HG03196 (cell line): ENCODE measurements around the gene NWD2.

Experiments
- ATAC-seq: cut with Tn5 transposase; IDR thresholded peaks from one replicate; pipeline ENCODE4 v1.9.1; 2021; ENCODE audit not compliant: unreplicated experiment

NWD2 gene

DNA sequence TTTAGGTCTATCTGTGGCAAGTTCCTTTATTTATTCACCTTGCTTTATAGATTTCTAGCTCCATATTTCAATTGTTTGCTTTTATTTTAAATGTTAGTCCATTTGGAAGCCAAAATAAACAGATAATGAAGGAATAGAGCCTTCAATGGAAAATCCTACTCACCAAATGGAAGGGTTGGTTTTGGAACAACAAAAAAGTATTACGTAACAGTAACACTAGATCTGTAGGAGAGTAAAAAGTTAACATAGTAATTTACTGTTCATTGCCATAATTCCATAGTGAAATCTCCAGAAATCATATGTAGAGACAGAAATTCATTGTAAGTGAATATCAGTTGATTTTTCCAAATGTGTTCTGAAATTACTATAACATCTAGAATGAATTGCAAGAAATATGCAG is 34.6 kb downstream of the NWD2 start:
- ATAC-seq: no peak

DNA sequence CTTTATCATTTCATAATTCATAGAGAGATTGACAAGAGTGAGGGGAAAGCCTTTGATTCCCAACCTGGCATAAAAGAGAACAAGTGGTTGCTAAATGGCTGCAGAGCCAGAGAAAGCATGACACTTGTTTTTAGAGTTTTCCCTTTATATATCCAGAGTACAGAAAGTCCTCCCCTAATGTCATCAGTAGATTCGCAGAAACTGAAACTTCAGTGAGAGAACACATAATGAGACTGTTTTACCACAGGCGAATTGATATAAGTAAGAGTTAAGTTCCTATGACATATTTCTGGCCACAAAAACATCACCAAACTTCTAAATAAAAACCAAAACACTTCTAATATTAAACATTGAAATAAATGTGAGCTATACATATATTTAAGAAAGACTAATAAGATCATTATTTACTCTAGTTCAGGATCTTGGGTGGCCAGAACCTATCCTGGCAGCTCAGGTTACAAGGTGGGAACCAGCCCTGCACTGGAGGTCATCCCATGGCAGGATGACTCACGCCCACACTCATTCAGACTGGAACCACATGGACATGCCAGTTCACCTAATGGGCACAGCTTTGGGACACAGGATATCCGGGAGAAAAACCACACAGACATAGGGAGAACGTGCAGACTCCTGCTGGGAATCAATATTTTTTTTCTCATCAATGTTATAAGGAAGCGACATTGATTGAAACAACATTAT is 35.5 kb downstream of the NWD2 start:
- ATAC-seq: no peak

DNA sequence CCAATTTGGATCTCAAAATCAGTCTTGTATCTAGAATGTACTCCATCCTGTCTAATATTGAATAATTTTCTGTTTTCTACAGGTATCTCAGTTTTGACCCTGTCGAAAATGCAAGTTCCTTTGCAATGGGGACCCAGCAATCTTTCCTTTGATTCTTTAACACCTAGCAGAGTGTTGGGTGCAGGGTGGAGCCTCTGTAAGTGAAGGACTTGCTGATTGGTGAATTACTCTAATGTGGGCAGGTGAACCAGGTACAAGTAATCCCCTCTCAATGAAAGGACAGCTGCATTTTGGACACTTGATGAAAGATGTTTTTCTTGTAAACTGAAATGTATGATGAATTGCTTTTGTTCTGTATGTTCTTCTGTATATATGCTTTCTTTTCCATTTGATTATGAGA is 54.9 kb downstream of the NWD2 start:
- ATAC-seq: no peak

DNA sequence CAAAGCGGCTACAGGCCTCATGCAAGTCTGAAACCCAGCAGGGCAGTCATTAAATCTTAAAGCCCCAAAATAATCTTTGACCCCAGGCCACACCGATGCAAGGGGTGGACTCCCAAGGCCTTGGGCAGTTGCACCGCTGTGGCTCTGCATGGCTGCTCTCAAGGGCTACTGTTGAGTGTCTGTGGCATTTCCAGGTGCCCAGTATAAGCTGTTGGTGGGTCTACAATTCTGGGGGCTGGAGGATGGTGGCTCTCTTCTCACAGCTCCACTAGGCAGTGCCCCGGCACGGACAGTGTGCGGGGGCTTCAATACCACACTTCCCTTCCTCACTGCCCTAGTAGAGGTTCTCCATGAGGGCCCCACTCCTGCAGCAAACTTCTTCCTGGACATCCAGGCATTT is 60.1 kb downstream of the NWD2 start:
- ATAC-seq: no peak

DNA sequence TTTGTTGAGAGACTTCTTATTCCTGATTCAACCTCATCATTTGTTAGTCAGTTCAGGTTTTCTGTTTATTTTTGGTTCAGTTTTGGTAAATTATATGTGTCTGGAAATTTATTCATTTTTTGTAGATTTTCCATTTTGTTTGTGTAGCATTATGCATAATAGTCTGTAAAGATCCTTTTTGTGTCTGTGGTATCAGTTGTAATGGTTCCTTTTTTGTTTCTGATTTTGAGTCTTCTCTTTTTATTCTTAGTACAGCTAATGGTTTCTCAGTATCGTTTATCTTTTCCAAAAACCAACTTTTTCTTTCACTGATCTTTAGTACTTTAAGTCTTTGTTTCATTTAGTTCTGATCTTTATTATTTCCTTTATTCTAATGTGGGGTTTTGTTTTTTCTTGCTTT is 61.4 kb downstream of the NWD2 start:
- no peak for ATAC-seq

DNA sequence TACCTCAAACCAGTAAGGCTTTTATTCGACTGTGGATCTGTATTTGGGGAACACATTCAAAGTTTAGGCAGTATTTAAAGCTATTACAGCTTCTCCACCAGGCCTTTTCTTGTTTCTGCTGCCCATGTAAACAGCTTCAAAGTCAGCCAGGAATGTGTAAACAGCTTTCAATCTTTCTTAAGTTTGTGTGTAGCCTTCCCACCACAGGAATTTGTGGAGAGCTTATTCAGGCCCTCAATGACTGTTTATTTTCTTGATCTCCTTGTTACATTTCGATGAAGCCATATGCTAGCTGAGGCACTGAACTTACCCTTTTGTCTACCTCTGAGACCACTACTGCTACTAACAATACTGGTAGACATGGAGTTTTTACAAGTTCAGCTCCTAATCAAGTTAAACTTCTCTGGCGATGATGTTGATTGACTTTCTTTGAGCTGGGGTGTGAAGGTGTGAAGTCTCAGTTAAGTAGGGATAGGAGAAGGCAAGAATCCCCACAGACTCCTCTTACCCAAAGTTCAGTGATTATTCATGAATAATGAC is 72.6 kb downstream of the NWD2 start:
- no peak for ATAC-seq

DNA sequence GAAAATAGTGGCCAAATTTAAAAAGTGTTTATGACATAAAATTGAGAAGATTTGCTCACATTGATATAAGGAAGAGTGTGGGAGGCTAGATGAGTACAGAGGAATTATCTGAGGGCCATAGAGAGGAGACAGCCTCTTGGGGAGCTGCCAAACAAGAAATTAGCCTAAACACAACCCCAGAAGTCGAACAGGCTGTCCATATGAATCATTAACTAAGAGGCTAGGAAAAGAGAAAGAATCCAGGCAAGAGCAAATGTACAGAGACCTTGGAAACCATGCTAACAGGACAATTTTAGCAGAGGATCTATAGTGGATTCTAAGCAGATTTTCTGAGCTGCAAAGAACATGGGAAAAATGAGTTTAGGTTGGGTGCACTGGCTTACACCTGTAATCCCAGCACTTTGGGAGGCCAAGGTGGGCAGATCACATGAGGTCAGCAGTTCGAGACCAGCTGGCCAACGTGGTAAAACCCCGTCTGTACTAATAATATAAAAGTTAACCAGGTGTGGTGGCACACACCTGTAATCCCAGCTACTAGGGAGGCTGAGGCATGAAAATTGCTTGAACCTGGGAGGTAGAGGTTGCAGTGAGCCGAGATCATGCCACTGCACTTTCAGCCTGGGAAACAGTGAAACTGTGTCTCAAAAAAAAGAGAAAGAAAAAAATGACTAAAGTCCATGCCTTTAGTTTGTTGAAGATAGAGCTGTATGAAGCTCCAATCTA is 76.1 kb downstream of the NWD2 start:
- ATAC-seq: no peak

DNA sequence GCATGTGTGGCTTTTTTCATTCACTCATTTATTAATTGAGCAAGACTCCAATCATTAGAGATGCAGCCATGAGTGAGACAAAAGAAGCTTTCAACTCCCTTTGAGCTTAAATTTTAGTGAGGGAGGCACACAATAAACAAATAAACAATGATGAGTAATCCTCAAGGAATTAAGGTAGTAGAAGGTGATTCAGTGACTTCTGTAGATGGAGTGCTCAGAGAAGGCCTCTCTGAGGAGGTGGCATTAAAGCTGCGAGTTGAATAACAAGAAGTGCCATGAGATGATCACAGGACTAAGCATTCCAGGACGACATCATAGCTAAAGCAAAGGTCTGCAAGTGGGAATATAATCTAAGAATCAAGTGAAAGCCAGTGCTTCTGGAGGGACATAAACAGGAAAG is 77.6 kb downstream of the NWD2 start:
- no peak for ATAC-seq

DNA sequence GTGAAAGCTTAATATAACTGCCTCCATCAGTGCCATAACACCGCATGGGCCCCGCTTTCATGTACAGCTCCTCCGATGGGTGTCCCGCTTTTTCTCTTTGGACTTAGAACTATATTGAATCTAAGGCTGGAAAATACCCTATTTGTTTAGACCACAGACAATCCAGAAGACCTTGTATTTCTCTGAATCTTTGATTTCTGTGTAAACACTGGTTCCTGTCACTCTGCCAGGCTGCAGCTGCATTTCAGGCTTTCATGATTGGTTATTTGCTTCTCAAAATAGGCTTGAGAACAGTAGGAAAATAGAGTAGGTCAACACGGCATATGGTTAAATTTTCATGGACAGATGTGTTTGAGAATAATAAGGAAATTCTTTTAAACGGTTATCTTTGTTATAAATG is 80.0 kb downstream of the NWD2 start:
- no peak for ATAC-seq

DNA sequence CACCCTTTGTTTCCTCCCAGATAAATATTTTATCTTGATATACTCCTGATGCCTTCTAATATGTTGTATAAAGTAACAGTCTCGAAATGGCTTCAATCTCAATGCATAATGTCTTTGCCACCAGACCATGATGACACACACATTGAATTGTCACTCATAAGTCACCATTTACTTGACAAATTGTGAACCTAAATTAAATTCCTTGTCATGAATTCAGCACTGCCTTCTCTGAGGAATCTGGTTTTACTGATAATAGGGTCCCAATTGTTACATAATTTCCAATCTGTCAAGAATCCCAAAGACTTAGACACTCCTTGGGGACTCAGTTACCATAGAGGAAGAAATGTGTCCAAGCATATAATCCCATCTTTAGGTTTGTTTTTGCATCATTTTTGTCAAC is 82.3 kb downstream of the NWD2 start:
- ATAC-seq: no peak

DNA sequence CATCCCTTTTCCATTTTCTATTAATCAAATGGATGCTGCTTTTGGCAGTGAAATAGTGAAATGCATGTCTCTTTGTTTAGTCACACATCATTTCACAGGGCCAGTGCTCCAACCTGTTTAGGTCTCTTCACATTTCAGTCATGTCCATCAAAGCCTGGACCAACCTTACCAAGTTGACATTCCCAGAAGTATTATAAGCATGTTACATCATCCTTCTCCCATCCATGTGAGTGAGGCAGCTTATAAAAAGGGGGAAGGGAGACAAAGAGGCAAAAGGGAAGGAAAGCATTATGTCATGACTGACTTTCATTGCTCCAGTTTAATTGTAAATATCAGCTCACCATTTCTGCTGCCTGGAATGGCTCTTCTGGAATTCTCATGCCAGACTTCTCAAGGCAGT is 94.4 kb downstream of the NWD2 start:
- no peak for ATAC-seq

DNA sequence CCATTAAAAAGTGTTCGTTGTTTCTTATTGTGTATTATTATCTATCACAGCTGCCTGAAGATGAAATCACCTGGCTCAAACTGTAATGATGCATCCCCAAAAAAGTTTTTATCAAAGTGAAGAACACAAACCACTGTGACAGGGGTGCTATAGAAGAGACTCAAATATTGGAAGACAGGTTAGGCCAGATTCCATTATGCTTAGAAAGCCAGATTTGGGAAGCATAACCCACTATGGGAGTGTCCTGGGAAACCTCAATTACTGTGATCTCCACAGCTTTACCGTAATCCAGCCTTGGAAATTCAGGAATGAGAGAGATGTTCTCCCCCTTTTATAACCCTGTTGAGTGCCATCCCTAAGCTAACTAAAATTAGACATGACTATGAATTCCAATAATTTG is 114.2 kb downstream of the NWD2 start:
- ATAC-seq: no peak

DNA sequence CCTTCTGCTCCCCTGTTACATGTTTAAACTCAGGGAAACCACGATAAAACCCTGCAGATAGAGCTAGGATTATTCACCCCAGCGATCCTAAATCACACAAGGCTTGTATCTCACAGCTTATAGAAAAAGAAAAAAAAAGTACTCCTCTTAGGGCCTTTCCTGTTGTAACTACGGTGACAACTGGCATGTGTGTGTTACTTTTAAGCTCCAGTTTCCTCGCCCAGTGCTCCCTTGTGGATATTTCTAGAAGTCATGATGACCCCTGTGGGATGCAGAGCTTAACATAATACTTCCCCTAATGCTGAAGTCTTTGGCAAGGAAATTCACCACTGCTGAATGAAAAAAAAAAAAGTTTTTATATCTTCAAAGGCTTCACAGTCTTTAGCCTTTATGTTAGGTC is 114.7 kb downstream of the NWD2 start:
- no peak for ATAC-seq

DNA sequence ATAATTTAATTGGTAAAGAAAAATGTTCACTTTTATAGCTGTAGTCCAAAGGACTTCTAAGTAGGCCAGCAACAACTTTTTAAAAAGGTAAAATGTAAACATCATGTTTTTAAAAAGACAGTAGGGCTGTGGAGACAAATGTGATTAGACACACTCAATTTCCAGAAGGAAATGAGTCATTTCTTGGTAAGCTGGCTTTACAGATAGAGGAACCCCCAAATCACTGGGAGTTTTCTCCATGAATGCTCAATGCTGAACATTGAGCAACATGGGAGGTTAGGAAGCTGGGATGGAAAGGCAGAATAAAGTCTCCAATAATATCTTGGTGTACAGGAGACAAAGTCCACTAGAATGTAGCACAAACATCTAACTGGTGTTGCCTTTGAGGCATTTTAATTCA is 121.3 kb downstream of the NWD2 start:
- no peak for ATAC-seq

DNA sequence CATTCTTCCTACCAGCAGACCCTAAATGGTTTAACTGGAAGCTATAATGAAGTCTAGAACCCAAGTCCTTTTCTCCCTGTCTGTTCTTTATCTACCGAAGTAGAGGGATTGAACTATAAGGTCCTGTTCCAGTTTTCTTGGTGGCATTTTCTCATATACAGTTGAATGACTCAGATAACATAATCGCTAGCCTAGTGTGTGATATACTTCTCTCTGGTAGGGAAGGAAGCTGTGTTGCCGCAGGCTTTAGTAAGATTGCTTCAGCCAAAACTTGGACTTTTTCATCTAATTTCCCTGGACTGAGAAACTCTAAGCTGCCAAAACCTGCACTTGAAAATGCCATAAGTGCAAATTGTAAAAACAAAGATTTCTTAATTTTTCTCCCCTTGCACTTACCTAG is 123.4 kb downstream of the NWD2 start:
- ATAC-seq: no peak

DNA sequence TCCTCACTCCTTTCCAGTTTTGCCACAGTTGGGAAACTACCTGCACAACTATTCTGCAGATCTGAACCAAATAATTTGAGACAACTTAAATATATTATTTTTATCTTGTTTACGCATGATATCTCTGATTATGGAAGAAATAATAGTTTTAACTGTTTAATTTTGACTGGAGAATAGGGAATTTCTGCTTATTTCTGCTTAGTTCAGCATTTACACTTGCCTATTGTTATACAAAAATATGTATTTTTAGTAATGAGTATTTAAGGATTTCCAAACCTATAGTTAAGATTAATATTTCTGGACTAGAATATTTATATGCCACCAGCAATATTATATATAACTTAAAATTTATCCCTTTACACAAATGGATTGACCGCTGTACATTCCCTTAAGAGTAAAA is 125.5 kb downstream of the NWD2 start:
- no peak for ATAC-seq

DNA sequence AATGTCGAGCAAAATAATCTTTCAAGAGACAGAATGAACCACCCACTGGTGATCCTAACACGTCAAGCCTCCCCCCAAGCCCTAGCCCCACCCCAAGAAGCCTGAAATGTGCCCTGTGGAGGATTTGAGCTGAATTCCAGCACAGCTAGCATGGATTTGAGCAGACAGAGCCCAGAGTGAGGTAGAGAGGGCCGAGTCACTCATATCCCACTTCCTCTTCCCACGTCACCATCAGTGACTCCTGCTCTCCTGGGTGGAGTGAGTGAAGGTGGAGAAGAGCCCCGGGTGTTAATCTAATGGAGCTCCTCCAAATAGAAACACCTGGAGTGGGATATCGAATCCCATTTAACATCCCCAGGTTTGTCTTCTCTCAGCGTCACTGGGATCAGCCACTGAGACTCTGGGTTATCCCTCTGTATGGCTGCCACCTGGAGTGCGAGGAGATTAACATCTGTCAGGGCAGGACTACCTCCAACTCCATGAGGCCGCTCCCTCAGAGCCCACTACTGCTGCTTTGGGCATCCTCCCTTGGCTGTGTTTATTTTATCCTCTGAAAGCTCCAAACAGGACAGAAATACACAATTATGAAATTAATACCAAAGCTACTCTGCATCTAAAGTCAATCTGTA is 136.6 kb downstream of the NWD2 start:
- ATAC-seq: no peak

DNA sequence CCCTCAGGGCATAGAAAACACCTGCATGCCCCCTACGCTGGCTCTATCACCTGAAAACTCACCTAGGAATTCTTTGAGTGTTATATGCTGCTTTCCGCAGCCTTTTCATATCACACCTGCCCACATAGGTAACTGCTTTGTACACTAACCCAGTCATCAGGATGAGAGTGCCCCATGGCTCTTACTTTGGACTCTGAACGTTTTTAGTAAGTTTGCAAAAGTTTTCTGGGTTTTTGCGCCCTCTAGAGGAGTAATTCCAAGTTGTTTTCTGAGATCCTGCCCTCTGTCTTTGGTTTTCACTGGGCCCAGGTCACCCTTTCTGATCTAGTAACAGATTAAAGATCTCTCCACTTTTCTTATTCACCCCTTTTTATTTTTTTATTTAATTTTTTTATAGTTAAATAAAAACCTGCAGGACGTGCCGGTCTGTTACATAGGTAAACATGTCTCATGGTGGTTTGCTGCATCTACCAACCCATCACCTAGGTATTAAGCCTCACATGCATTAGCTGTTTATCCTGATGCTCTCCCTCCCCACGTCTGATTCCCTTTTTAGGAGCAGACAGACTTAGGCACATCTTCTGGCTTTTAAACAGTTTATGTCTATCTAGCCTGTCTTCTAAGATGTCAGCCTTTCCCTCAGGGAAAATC is 139.2 kb downstream of the NWD2 start:
- no peak for ATAC-seq

DNA sequence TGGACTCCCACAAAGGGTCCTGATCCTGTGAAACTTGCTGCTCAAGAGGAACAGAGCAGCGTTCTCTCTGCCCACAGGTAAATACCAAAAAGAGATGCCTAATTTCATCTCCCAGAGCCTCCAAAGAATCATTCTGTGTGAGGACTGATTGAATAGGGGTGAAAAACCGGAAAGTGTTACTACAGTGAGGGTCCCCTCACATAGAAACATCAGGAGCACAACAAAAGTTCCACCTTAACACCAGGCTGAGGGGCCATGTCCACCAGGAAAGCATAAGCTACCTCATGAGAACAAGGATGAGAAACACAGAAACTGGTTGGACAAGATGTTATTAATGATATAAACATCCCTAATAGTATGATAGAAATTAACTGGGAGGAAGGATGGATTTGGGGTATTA is 140.9 kb downstream of the NWD2 start:
- no peak for ATAC-seq

DNA sequence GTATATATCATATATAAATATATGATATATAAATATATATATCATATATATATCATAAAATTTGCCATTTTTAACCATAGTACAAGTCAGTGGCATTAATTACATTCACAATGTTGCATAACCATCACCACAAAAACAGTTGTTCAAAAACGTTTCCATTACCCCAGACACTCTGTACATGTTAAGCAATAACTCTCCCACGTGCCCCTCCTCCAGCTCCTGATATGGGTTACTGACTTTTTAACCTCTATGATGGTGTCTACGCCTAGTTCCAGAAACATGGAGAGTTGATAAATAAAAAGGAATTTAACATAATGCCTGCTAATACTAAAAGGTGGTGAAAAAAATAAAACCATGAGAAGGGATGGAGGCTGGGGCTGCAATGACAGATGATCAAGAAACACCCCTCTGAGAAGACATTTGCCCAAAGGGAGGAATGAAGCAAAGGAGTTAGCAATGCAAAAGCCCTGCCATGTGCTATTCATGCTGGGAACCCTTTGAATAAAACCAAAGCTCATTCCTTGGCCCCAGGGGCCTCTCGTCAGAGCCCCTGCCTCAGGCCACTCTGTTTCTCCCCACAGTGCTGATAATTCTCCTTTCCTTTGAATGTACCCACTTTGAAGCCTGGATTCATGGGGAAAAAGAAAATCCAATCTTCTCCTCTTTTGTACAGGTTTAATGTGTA is 144.3 kb downstream of the NWD2 start:
- ATAC-seq: no peak

DNA sequence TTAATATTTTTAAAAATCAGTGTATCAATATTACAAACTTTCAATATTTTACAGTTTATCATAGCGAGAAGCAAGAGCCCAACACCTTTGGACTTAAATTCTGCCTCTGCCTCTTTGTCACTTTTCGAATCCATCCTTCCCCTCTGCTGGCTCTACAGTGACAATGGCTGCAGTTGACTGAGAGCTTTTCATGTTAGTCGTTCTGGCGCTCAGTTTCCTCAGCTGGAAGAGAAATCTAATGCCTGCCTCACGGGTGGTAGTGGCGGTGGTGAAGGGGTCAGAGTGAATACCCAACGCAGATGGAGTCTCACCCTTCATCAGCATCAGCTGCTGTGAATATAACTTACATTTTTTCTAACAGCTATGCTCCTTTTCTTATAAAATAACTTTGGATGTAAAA is 144.8 kb downstream of the NWD2 start:
- no peak for ATAC-seq
